ENCODE results near the gene LRRC7. TPM values are rescaled to one million over a fixed set of nuclear protein-coding genes. Genes with fewer than 3 reads are reported as not detected.

LRRC7 gene
- total RNA-seq, 1 experiment from 2014 or later, result 0.29 TPM

DNA sequence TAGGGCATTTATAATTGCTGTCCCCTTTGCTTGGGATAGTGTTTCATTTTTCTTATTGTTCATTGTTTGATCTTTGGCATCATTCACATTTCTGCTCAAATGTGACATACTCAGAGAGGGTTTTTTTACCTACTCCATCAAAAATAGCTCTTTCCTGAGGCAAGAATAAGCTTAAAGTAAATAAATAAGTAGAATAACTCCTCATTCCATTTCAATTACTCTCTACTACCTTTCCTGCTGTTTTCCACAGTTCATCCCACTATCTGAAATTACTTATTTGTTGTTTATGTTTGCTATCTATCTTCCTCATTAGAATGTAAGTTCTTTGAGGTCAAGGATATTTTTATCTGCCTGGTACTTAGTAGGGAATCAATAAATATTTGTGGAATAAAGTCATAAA, 517.8 kb downstream of the LRRC7 start:
- 0 out of 2 replicates have a peak, but pooled peaks cover under 1% of the 10 kb centered on the region for H3K4me1 ChIP-seq (replicated peaks)
- H3K27me3 ChIP-seq (replicated peaks), result no peaks in the 10 kb centered on the region
- no peaks in the 10 kb centered on the region for H3K36me3 ChIP-seq
- DNase-seq (ENCODE audit: low read depth in 1 of 2, low spot score in 2 of 2), result no peak
- no peak overlapping the region for H3K27ac ChIP-seq
- H3K9me3 ChIP-seq (replicated peaks), result no peaks in the 10 kb centered on the region
- no peak overlapping the region for H3K4me3 ChIP-seq

GRCh38 chr1:70086897-70087296, 519.2 kb downstream of the LRRC7 start:
- Histone ChIP-seq H3K4me1 (replicated peaks) (0 out of 2 replicates have a peak, but pooled peaks cover 4% of the 10 kb centered on the region), H3K4me3 (no peak overlapping the region), H3K36me3 (no peaks in the 10 kb centered on the region), H3K27ac (no peak overlapping the region), H3K27me3 (replicated peaks) (no peaks in the 10 kb centered on the region), H3K9me3 (replicated peaks) (no peaks in the 10 kb centered on the region)
- no peak for DNase-seq (ENCODE audit: low read depth in 1 of 2, low spot score in 2 of 2)

GRCh38 chr1:70090141-70090540, 522.4 kb downstream of the LRRC7 start:
- H3K4me3 ChIP-seq, result no peak overlapping the region
- no peak overlapping the region for H3K27ac ChIP-seq
- 0 out of 2 replicates have a peak, but pooled peaks cover 4% of the 10 kb centered on the region for H3K4me1 ChIP-seq (replicated peaks)
- DNase-seq (ENCODE audit: low read depth in 1 of 2, low spot score in 2 of 2), result no peak
- no peaks in the 10 kb centered on the region for H3K9me3 ChIP-seq (replicated peaks)
- no peaks in the 10 kb centered on the region for H3K27me3 ChIP-seq (replicated peaks)
- no peaks in the 10 kb centered on the region for H3K36me3 ChIP-seq

DNA sequence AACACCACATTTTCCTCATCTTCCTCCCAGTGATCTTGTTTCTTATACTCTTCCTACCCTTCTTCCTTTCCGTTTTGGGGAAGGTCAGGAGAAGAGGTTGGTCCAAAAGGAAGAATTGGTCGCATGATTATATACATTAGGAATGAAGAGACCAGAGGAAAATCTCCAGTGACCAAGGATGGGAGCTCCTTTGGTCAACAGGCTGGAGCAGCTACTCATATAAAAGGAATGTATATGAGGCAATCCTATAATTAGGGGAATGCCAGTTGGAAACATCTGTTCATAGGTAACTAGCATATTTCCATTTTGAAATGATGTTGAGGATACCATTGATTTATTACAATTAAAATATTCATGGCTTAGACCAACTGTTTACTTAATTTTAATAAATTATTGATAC, 523.2 kb downstream of the LRRC7 start:
- DNase-seq (ENCODE audit: low read depth in 1 of 2, low spot score in 2 of 2), result no peak
- no peak overlapping the region for H3K27ac ChIP-seq
- H3K4me3 ChIP-seq, result no peak overlapping the region

GRCh38 chr1:70091811-70092210, 524.1 kb downstream of the LRRC7 start:
- H3K27me3 ChIP-seq (replicated peaks), result no peaks in the 10 kb centered on the region
- no peak overlapping the region for H3K4me3 ChIP-seq
- no peak overlapping the region for H3K27ac ChIP-seq
- no peak for DNase-seq (ENCODE audit: low read depth in 1 of 2, low spot score in 2 of 2)
- no peaks in the 10 kb centered on the region for H3K9me3 ChIP-seq (replicated peaks)
- 0 out of 2 replicates have a peak, but pooled peaks cover 4% of the 10 kb centered on the region for H3K4me1 ChIP-seq (replicated peaks)
- H3K36me3 ChIP-seq, result no peaks in the 10 kb centered on the region

More for the DNA sequence above, 523.2 kb downstream of the LRRC7 start:
- Histone ChIP-seq H3K27me3 (replicated peaks) (no peaks in the 10 kb centered on the region), H3K4me1 (replicated peaks) (0 out of 2 replicates have a peak, but pooled peaks cover 4% of the 10 kb centered on the region), H3K36me3 (no peaks in the 10 kb centered on the region), H3K9me3 (replicated peaks) (no peaks in the 10 kb centered on the region)

GRCh38 chr1:70092526-70092925, 524.8 kb downstream of the LRRC7 start:
- Histone ChIP-seq H3K27me3 (replicated peaks) (no peaks in the 10 kb centered on the region), H3K4me3 (no peak overlapping the region), H3K27ac (no peak overlapping the region), H3K36me3 (no peaks in the 10 kb centered on the region), H3K4me1 (replicated peaks) (0 out of 2 replicates have a peak, but pooled peaks cover 4% of the 10 kb centered on the region), H3K9me3 (replicated peaks) (no peaks in the 10 kb centered on the region)
- DNase-seq (ENCODE audit: low read depth in 1 of 2, low spot score in 2 of 2), result no peak

- Histone ChIP-seq H3K27ac (no peak overlapping the region), H3K27me3 (replicated peaks) (no peaks in the 10 kb centered on the region), H3K9me3 (replicated peaks) (no peaks in the 10 kb centered on the region), H3K4me3 (no peak overlapping the region), H3K4me1 (replicated peaks) (0 out of 2 replicates have a peak, but pooled peaks cover 4% of the 10 kb centered on the region), H3K36me3 (no peaks in the 10 kb centered on the region)
- DNase-seq (ENCODE audit: low read depth in 1 of 2, low spot score in 2 of 2), result no peak
Observed at GRCh38 chr1:70093250-70093975, 525.7 kb downstream of the LRRC7 start.

DNA sequence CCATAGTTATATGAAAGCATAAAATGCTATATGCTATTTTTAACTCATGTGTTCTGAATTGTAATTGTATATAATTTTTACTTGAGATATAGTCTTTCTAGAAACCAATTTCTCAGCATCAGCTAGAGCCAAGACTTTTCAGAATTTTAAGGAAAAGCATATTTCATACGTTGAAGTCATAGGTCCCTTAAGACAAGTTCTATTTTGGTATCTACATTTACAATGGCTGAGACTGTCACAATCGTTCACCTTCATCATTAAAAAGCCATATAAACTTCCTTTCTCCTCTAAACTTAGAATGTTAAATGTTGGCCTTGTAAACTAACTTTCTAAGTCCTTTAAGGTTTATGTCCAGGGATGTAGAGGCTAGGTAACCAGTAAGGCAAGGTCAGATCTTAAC, 533.5 kb downstream of the LRRC7 start:
- Histone ChIP-seq H3K27ac (no peak overlapping the region), H3K9me3 (replicated peaks) (no peaks in the 10 kb centered on the region), H3K4me3 (no peak overlapping the region), H3K4me1 (replicated peaks) (no peaks in the 10 kb centered on the region), H3K27me3 (replicated peaks) (no peaks in the 10 kb centered on the region), H3K36me3 (no peaks in the 10 kb centered on the region)
- DNase-seq (ENCODE audit: low read depth in 1 of 2, low spot score in 2 of 2), result no peak

- Histone ChIP-seq H3K36me3 (no peaks in the 10 kb centered on the region), H3K9me3 (replicated peaks) (no peaks in the 10 kb centered on the region)
- DNase-seq (ENCODE audit: low read depth in 1 of 2, low spot score in 2 of 2), result no peak
Observed at GRCh38 chr1:70101774-70102173, 534.1 kb downstream of the LRRC7 start.

GRCh38 chr1:70103770-70104169, 536.0 kb downstream of the LRRC7 start:
- H3K27me3 ChIP-seq (replicated peaks), result no peaks in the 10 kb centered on the region
- H3K36me3 ChIP-seq, result no peaks in the 10 kb centered on the region
- H3K9me3 ChIP-seq (replicated peaks), result no peaks in the 10 kb centered on the region
- H3K4me1 ChIP-seq (replicated peaks), result no peaks in the 10 kb centered on the region
- no peak overlapping the region for H3K4me3 ChIP-seq
- DNase-seq (ENCODE audit: low read depth in 1 of 2, low spot score in 2 of 2), result no peak
- H3K27ac ChIP-seq, result no peak overlapping the region

More at GRCh38 chr1:70101774-70102173, 534.1 kb downstream of the LRRC7 start:
- no peaks in the 10 kb centered on the region for H3K4me1 ChIP-seq (replicated peaks)
- no peaks in the 10 kb centered on the region for H3K27me3 ChIP-seq (replicated peaks)
- H3K4me3 ChIP-seq, result no peak overlapping the region
- no peak overlapping the region for H3K27ac ChIP-seq

- Histone ChIP-seq H3K4me1 (replicated peaks) (no peaks in the 10 kb centered on the region), H3K27ac (no peak overlapping the region), H3K27me3 (replicated peaks) (0 out of 2 replicates have a peak, but pooled peaks cover 5% of the 10 kb centered on the region), H3K4me3 (no peak overlapping the region), H3K9me3 (replicated peaks) (no peaks in the 10 kb centered on the region), H3K36me3 (no peaks in the 10 kb centered on the region)
- no peak for DNase-seq (ENCODE audit: low read depth in 1 of 2, low spot score in 2 of 2)
Observed at GRCh38 chr1:70109241-70109640, 541.5 kb downstream of the LRRC7 start.

DNA sequence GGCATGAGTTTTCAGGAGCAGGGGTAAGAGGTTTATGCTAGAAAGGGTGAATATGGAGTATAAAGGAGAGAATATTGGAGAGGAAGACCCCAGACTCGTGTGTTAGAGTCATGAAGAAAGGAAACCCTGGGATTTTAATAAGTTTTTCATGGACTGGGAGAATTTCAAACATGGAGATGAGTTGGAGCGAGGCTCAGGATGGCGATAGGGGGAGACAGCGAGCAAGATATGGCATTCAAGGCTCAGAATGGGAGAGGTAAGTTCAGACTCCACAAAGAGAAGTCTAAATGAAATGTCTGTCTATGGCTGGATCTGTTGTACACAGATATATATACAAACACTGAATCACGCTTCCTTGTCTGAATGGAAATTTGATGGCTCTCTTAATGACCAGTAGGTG, 545.1 kb downstream of the LRRC7 start:
- H3K36me3 ChIP-seq, result no peaks in the 10 kb centered on the region
- no peaks in the 10 kb centered on the region for H3K9me3 ChIP-seq (replicated peaks)
- H3K4me3 ChIP-seq, result no peak overlapping the region
- H3K4me1 ChIP-seq (replicated peaks), result no peaks in the 10 kb centered on the region
- H3K27ac ChIP-seq, result no peak overlapping the region
- no peak for DNase-seq (ENCODE audit: low read depth in 1 of 2, low spot score in 2 of 2)
- 0 out of 2 replicates have a peak, but pooled peaks cover 5% of the 10 kb centered on the region for H3K27me3 ChIP-seq (replicated peaks)

DNA sequence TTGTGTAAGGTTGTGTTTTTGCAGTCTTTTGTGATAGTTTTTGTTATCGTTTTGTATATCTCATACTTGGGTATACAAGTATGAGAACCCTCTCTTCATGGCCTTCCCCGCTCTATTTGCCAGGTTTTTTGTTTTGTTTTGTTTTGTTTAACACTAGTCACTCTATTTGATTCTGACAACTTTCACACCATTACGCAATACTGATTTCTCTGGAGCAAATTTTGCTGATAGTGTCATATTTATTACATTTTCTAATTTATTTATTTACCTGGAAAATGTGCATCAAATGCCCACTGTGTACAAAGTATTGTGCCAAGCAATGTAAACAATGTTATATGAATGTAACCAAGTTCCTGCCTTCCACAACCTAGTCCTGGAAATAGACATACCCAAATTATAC, 547.6 kb downstream of the LRRC7 start:
- H3K36me3 ChIP-seq, result no peaks in the 10 kb centered on the region
- peaks cover 5% of the 10 kb centered on the region; the same call in 1 of the 2 replicates for H3K27me3 ChIP-seq (replicated peaks)
- DNase-seq (ENCODE audit: low read depth in 1 of 2, low spot score in 2 of 2), result no peak
- no peaks in the 10 kb centered on the region for H3K4me1 ChIP-seq (replicated peaks)
- no peak overlapping the region for H3K4me3 ChIP-seq
- no peaks in the 10 kb centered on the region for H3K9me3 ChIP-seq (replicated peaks)
- H3K27ac ChIP-seq, result no peak overlapping the region

DNA sequence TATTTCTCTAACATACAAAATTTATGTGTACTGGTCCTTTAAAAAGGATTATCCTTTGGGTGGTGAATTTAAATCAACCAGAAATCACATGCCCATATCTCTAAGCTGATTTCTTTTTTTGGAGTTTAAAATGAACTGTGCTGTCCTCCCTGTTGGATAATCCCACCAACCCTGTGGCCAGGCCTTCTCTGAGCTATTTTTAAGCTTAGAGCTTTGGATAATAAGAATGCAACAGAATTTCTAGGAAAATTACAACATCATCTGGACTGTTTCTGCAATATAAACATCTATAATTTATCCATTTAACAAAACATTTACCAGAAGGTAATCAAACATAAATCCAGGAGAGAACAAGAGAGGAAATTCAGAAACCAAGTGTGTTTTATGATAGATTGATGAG, 549.3 kb downstream of the LRRC7 start:
- no peaks in the 10 kb centered on the region for H3K9me3 ChIP-seq (replicated peaks)
- H3K4me3 ChIP-seq, result no peak overlapping the region

More for the DNA sequence above, 549.3 kb downstream of the LRRC7 start:
- Histone ChIP-seq H3K27me3 (replicated peaks) (peaks cover 5% of the 10 kb centered on the region; the same call in 1 of the 2 replicates), H3K36me3 (no peaks in the 10 kb centered on the region), H3K27ac (no peak overlapping the region), H3K4me1 (replicated peaks) (no peaks in the 10 kb centered on the region)
- DNase-seq (ENCODE audit: low read depth in 1 of 2, low spot score in 2 of 2), result no peak
